ENCODE measurements around the gene PIEZO1. TPM values are rescaled to one million over a fixed set of nuclear protein-coding genes. Genes with fewer than 3 reads are reported as not detected.

The PIEZO1 gene
- total RNA-seq, 1 experiment from 2014 or later = 71.1 TPM

DNA sequence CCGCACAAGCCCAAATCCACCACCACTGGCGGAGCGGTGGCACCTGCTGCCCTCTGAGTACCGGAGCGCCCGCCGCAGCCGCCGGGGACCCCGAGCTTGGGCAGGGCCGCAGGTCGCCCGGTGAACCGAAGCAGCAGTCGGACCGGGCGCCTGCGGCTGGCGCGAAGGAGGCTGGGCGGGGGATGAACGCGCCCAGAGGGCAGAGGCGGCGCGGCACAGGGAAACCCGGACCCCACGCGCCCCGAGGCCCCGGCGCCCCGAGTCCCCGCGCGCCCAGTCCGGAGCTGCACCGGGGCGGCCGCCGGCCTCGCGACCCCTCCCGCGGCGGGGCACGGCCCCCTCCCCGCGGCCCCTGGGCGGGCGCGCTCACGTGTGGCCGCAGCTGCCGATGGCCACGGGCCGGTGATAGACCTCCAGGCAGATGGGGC lies 79.2 kb downstream of the PIEZO1 start:
- Mint-ChIP-seq H3K4me3 (peak overlapping the region; percentile 83 to 89), H3K27me3 (ENCODE audit: low read depth) (no peaks in the 10 kb centered on the region), H3K4me1 (peaks cover 16 to 17% of the 10 kb centered on the region in 2 experiments), H3K27ac (no peak overlapping the region), H3K36me3 (ENCODE audit: insufficient read depth in 1 of 3, low read depth in 3 of 3) (peaks cover 0 to 4% (median 2%) of the 10 kb centered on the region in 3 experiments; a peak in 3 of 7 replicates), H3K9me3 (no peaks in the 10 kb centered on the region; a peak in 1 of 5 replicates)
- TF ChIP-seq, protein P1, sequence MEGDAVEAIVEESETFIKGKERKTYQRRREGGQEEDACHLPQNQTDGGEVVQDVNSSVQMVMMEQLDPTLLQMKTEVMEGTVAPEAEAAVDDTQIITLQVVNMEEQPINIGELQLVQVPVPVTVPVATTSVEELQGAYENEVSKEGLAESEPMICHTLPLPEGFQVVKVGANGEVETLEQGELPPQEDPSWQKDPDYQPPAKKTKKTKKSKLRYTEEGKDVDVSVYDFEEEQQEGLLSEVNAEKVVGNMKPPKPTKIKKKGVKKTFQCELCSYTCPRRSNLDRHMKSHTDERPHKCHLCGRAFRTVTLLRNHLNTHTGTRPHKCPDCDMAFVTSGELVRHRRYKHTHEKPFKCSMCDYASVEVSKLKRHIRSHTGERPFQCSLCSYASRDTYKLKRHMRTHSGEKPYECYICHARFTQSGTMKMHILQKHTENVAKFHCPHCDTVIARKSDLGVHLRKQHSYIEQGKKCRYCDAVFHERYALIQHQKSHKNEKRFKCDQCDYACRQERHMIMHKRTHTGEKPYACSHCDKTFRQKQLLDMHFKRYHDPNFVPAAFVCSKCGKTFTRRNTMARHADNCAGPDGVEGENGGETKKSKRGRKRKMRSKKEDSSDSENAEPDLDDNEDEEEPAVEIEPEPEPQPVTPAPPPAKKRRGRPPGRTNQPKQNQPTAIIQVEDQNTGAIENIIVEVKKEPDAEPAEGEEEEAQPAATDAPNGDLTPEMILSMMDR (conservative IDR thresholded peaks at IDR 0.05) = no peak
- Histone ChIP-seq H4K5ac (ENCODE audit: insufficient read length, low read depth, low read length) (no peak overlapping the region), H2BK120ac (ENCODE audit: low read depth, low read length, poor library complexity, severe bottlenecking) (no peak overlapping the region), H3K27me3 (ENCODE audit: insufficient read depth, low read length) (no peaks in the 10 kb centered on the region), H2BK20ac (ENCODE audit: low read depth, low read length, poor library complexity, severe bottlenecking) (no peak overlapping the region), H2BK15ac (ENCODE audit: low read depth, low read length) (no peak overlapping the region), H2BK5ac (ENCODE audit: insufficient read length, low read length) (no peak overlapping the region), H3K4me1 (ENCODE audit: insufficient read depth, low read length) (peaks cover 4% of the 10 kb centered on the region; the same call in 1 of the 2 replicates), H2BK12ac (ENCODE audit: insufficient read length, low read depth, low read length) (no peak overlapping the region), H3K14ac (ENCODE audit: insufficient read depth, low read length) (no peak overlapping the region), H3K23ac (ENCODE audit: insufficient read length, low read depth, low read length) (no peak overlapping the region), H3K9ac (ENCODE audit: extremely low read depth, insufficient read length, low read length) (peak overlapping the region; percentile 34), H2AK5ac (ENCODE audit: insufficient read length, low read length) (no peak overlapping the region), H3K9me3 (ENCODE audit: control insufficient read depth, low read depth, low read length) (no peaks in the 10 kb centered on the region), H3K79me2 (ENCODE audit: insufficient read depth, low read length) (peaks cover 3% of the 10 kb centered on the region; the same call in 1 of the 2 replicates), H3K27ac (ENCODE audit: insufficient read length, low read depth, low read length) (no peak overlapping the region), H4K91ac (ENCODE audit: insufficient read length, low read depth, low read length) (no peak overlapping the region), H3K56ac (ENCODE audit: insufficient read length, low read depth, low read length) (no peak overlapping the region), H4K20me1 (ENCODE audit: control insufficient read depth, insufficient read depth, insufficient read length) (no peaks in the 10 kb centered on the region), H3K79me1 (ENCODE audit: insufficient read depth, low read depth, low read length, poor library complexity, severe bottlenecking) (peaks cover 7% of the 10 kb centered on the region), H3K18ac (ENCODE audit: insufficient read length, low read depth, low read length) (no peak overlapping the region), H3T11ph (ENCODE audit: low read length) (no peak overlapping the region), H3K23me2 (ENCODE audit: insufficient read length, low read depth, low read length, poor library complexity, severe bottlenecking) (peaks cover 6% of the 10 kb centered on the region), H4K8ac (replicated peaks; ENCODE audit: insufficient read length, low read depth, low read length) (no peak overlapping the region), H3K4ac (ENCODE audit: low read depth, low read length) (no peak overlapping the region), H3K4me2 (ENCODE audit: insufficient read depth, insufficient read length, low read length) (peak overlapping the region; percentile 52), H2AFZ (ENCODE audit: low read length) (no peak overlapping the region)
- no CpG with 5 or more reads among the region's 57 CpGs for WGBS (ENCODE audit: extremely low coverage, insufficient read length, low lambda C conversion rate)
- no peak for DNase-seq
